HepG2 (cell line): ENCODE results near the gene GRB10. TPM values are rescaled to one million over a fixed set of nuclear protein-coding genes. Genes with fewer than 3 reads are reported as not detected.

Experiments used
- ATAC-seq: fragments of 200-7000 bp; cut with Tn5 transposase; 3 replicates; pipeline ENCODE4 v1.9.1; 2020; ENCODE audit warnings: mild to moderate bottlenecking, moderate library complexity
- BruUV-seq: library from RNA; stranded (reverse); fragments of 400-500 nt; replicated peaks from 2 replicates; lab custom pipeline; 2021; lab: Mats Ljungman, UMichigan
- CTCF ChIA-PET: fragments of 300-600 bp; formaldehyde crosslinking; extraction: SDS; loops from one replicate; lab custom pipeline; 2021; ENCODE audit warnings: low total read pairs, inconsistent platforms, low intra/inter-chr PET ratio; lab: Yijun Ruan, JAX
- POLR2A ChIA-PET: fragments of 350-600 bp; sonication (Branson Sonifier 250); formaldehyde crosslinking; loops from one replicate; lab custom pipeline; 2020; ENCODE audit warnings: antibody characterized with exemption, inconsistent platforms; lab: Yijun Ruan, JAX
- DNase-seq: peaks from one replicate; pipeline ENCODE4 v3.0.0-alpha.2; 2015; ENCODE audit warnings: low spot score
- FAIRE-seq: peaks from 3 replicates; lab custom pipeline; 2011; peaks lifted over from hg19 to GRCh38; lab: Jason Lieb, UNC
- H2AFZ ChIP-seq: one replicate; pipeline ENCODE4 v1.6.1; 2011; ENCODE audit warnings: low read length, inconsistent platforms
- H3K27ac ChIP-seq: fragments of 300-600 bp; 3 replicates; pipeline ENCODE4 v1.8.0; 2011; ENCODE audit warnings: mixed run types, mild to moderate bottlenecking, mixed read lengths, low read length, inconsistent platforms; ENCODE audit not compliant: insufficient read depth; ENCODE audit errors: extremely low read length
- H3K27me3 ChIP-seq, 2 experiments: fragments of 200-600 bp in 1 of 2; 2 replicates in 1 of 2; 3 replicates in 1 of 2; pipeline versions ENCODE4 v1.6.0 to v1.8.0; 2011; ENCODE audit warnings: low read length in 2 of 2, mild to moderate bottlenecking in 2 of 2, moderate library complexity in 2 of 2, inconsistent platforms in 1 of 2; ENCODE audit not compliant: insufficient read depth in 2 of 2, control insufficient read depth in 1 of 2
- H3K36me3 ChIP-seq, 2 experiments: fragments of 200-600 bp in 1 of 2; replicated peaks in 1 of 2; 2 replicates in 1 of 2; 3 replicates in 1 of 2; pipeline versions ENCODE4 v1.5.1 to v1.8.0; 2011; ENCODE audit warnings: low read length in 2 of 2, inconsistent platforms in 1 of 2; ENCODE audit not compliant: insufficient read depth in 2 of 2, control insufficient read depth in 1 of 2
- H3K4me1 ChIP-seq: 2 replicates; pipeline ENCODE4 v1.5.1; 2012; ENCODE audit warnings: low read length, inconsistent platforms; ENCODE audit not compliant: insufficient read depth
- H3K4me2 ChIP-seq: 2 replicates; pipeline ENCODE4 v1.6.0; 2011; ENCODE audit warnings: low read depth, low read length, inconsistent platforms
- H3K4me3 ChIP-seq, 3 experiments: fragments of 200-600 bp in 1 of 3; sonication (generic), shearing (Covaris generic) in 1 of 3; replicated peaks in 1 of 3; 2 replicates each; pipeline ENCODE4 v1.5.1; 2011 to 2016; ENCODE audit warnings: low read length in 3 of 3, inconsistent platforms in 2 of 3, low read depth in 2 of 3, mild to moderate bottlenecking in 2 of 3, control low read depth in 1 of 3, mixed read lengths in 1 of 3; ENCODE audit not compliant: insufficient read depth in 1 of 3
- H3K79me2 ChIP-seq: one replicate; pipeline ENCODE4 v1.6.1; 2011; ENCODE audit warnings: low read length, inconsistent platforms; ENCODE audit not compliant: insufficient read depth
- H3K9ac ChIP-seq: 2 replicates; pipeline ENCODE4 v1.6.0; 2011; ENCODE audit warnings: mild to moderate bottlenecking, low read depth, low read length, inconsistent platforms; ENCODE audit not compliant: insufficient read depth
- H3K9me3 ChIP-seq: 2 replicates; pipeline ENCODE4 v1.5.1; 2012; ENCODE audit warnings: mild to moderate bottlenecking, low read length
- H4K20me1 ChIP-seq: 2 replicates; pipeline ENCODE4 v1.6.0; 2011; ENCODE audit warnings: inconsistent platforms, mild to moderate bottlenecking, low read length, moderate library complexity; ENCODE audit not compliant: insufficient read depth
- BORCS8-MEF2B ChIP-seq: sonication (generic); formaldehyde crosslinking; IDR thresholded peaks from 2 replicates; pipeline ENCODE4 v1.8.0; 2022; ENCODE audit warnings: mild to moderate bottlenecking, missing genetic modification reagents
- HHEX ChIP-seq: IDR thresholded peaks from 2 replicates; pipeline ENCODE4 v1.6.1; 2016; ENCODE audit warnings: control low read depth
- HNF4G ChIP-seq, 2 experiments: sonication (generic) in 1 of 2; formaldehyde crosslinking in 1 of 2; IDR thresholded peaks; 2 replicates each; pipeline versions ENCODE4 v1.4.0 to v1.6.1; 2011 to 2020; ENCODE audit warnings: borderline replicate concordance in 2 of 2, low read depth in 2 of 2, mild to moderate bottlenecking in 2 of 2, low read length in 1 of 2, missing genetic modification reagents in 1 of 2, moderate library complexity in 1 of 2
- NFKBIZ ChIP-seq: IDR thresholded peaks from 2 replicates; pipeline ENCODE4 v1.6.1; 2018; ENCODE audit warnings: missing genetic modification reagents, missing compliant biosample characterization
- NFYB ChIP-seq: sonication (generic); formaldehyde crosslinking; IDR thresholded peaks from 2 replicates; pipeline ENCODE4 v1.4.0; 2020; ENCODE audit warnings: missing genetic modification reagents
- TERF1 ChIP-seq: sonication (generic); formaldehyde crosslinking; IDR thresholded peaks from 2 replicates; pipeline ENCODE4 v1.8.0; 2022; ENCODE audit warnings: mild to moderate bottlenecking, missing genetic modification reagents, moderate library complexity
- ZBED4 ChIP-seq: sonication (generic); formaldehyde crosslinking; IDR thresholded peaks from 2 replicates; pipeline ENCODE4 v1.4.0; 2020; ENCODE audit warnings: missing genetic modification reagents, borderline replicate concordance
- ZGPAT ChIP-seq: IDR thresholded peaks from 2 replicates; pipeline ENCODE4 v1.6.1; 2016; ENCODE audit warnings: mild to moderate bottlenecking
- ZNF430 ChIP-seq: sonication (generic); formaldehyde crosslinking; IDR thresholded peaks from 2 replicates; pipeline ENCODE4 v1.9.0; 2021; ENCODE audit warnings: mild to moderate bottlenecking, missing genetic modification reagents
- ZNF879 ChIP-seq: sonication (generic); formaldehyde crosslinking; IDR thresholded peaks from 2 replicates; pipeline ENCODE4 v1.8.1; 2023; ENCODE audit warnings: missing genetic modification reagents
- ZSCAN22 ChIP-seq: sonication (generic); formaldehyde crosslinking; IDR thresholded peaks from 2 replicates; pipeline ENCODE4 v1.4.0; 2020; ENCODE audit warnings: mild to moderate bottlenecking, missing genetic modification reagents
- ZUFSP ChIP-seq: sonication (generic); formaldehyde crosslinking; IDR thresholded peaks from 2 replicates; pipeline ENCODE4 v1.9.0; 2021; ENCODE audit warnings: missing genetic modification reagents, mild to moderate bottlenecking, borderline replicate concordance
- WGBS: methylation state at CpG from one replicate; pipeline ENCODE4 v1.1.6; 2017; ENCODE audit warnings: low lambda C conversion rate; 5-methylcytosine and 5-hydroxymethylcytosine counted together
- in situ Hi-C: cut with HindIII; loops from 2 replicates; pipeline ENCODE4 v1.10.0; 2017; ENCODE audit warnings: low pct_unique_long_range_greater_than_20kb; ENCODE audit not compliant: extremely low pct_ligation_motif_present
- intact Hi-C: fragments of 100-400 bp; cut with micrococcal nuclease; formaldehyde crosslinking; loops from one replicate; pipeline ENCODE4 v1.10.0; 2022; ENCODE audit not compliant: unreplicated experiment
- polyA plus RNA-seq, 8 experiments: library from polyadenylated mRNA; depleted of rRNA in 3 of 8; stranded (reverse) in 7 of 8; unstranded in 1 of 8; fragments of >200 nt; fragmentation: Illumina TruSeq in 4 of 8; extraction: Trizol in 4 of 8; gene quantifications; 2 replicates each; pipeline versions ENCODE4 v1.2.1 to v1.2.3, GENCODE V29; 2011 to 2016; ENCODE audit warnings: low read depth in 4 of 8, missing spikeins in 1 of 8, mixed read lengths in 1 of 8; ENCODE audit not compliant: insufficient read depth in 1 of 8
- total RNA-seq, 5 experiments: library from RNA; depleted of rRNA; stranded (reverse); fragments of >200 nt; fragmentation: Illumina TruSeq; extraction: Trizol; gene quantifications; 2 replicates each; pipeline ENCODE4 v1.2.3, GENCODE V29; 2016; ENCODE audit warnings: low read depth in 1 of 5

GRB10 gene
- total and polyA plus RNA-seq, 2 of the 13 experiments (the other 11 are each of a cell fraction or from before 2014, with no cell fraction given) = 4.0 to 6.8 TPM

DNA sequence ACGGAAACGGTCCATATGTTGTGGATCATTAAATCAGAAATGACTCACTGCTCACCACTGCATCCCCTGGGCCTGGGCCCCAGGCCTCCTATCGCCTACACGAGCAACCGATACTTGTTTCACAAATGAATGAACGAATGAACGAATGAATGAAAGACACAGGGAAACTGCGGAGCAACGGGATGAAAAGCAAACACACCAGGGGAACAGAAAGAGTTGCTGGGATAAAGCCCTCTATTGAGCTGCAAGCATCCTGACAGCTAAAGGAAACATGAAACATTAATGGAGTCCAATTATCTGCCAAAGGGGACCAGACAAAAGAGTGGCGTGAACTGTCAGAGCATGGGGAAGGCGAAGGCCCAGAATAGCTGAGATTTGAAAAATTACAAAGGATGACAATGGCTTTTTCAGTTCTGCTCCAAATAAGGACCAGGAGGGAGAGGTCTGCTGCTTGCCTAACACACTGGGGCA, 92.1 kb downstream of the GRB10 start:
- no peak for ATAC-seq

More for the DNA sequence above, 92.1 kb downstream of the GRB10 start:
- Histone ChIP-seq H3K4me2 (no peak overlapping the region), H3K9me3 (no peaks in the 10 kb centered on the region), H3K36me3 (no peaks in the 10 kb centered on the region), H4K20me1 (no peaks in the 10 kb centered on the region), H3K27me3 (no peaks in the 10 kb centered on the region), H3K27ac (no peak overlapping the region), H3K4me3 (no peak overlapping the region), H3K4me1 (no peaks in the 10 kb centered on the region), H2AFZ (no peak overlapping the region), H3K9ac (no peak overlapping the region), H3K79me2 (no peaks in the 10 kb centered on the region)
- DNase-seq (no peak), FAIRE-seq (no peak)
- no peak for TF ChIP-seq ZGPAT (CRISPR knock-in tag)
- TF ChIP-seq NFKBIZ = no peak
- no peak for TF ChIP-seq HHEX (CRISPR knock-in tag)
- no peak for TF ChIP-seq ZNF430 (CRISPR knock-in tag)
- no peak for TF ChIP-seq ZNF879 (CRISPR knock-in tag)
- no peak for TF ChIP-seq ZSCAN22 (CRISPR knock-in tag)
- no peak for TF ChIP-seq HNF4G (IDR thresholded peaks at IDR 0.05; ENCODE audit: borderline replicate concordance, low read depth, low read length)
- TF ChIP-seq HNF4G (CRISPR knock-in tag; IDR thresholded peaks at IDR 0.05; ENCODE audit: borderline replicate concordance, low read depth) = no peak
- no peak for TF ChIP-seq TERF1 (CRISPR knock-in tag)
- TF ChIP-seq ZUFSP = no peak
- no peak for TF ChIP-seq ZBED4
- no peak for TF ChIP-seq BORCS8-MEF2B (CRISPR knock-in tag)
- no peak for TF ChIP-seq NFYB (CRISPR knock-in tag)
- 88% methylated on average over 11 of the region's 11 CpGs for WGBS
- intact Hi-C loops (no loop called here), in situ Hi-C loops (loop anchor here (25.0 kb wide), 1 partner anchor 553 kb away; no protein-coding TSS in a partner anchor)
- no TSS peak for BruUV-seq
- CTCF ChIA-PET = no interaction called here
- POLR2A ChIA-PET = no interaction called here
